HG03565 (cell line): Measurements from ENCODE around the gene GPBAR1.
"Not testable (repeated sequence)": the region's sequence is repeated elsewhere in the genome, so short reads cannot be mapped to it uniquely, and the experiment has no call there.

ENCODE experiments used
- ATAC-seq: cut with Tn5 transposase; IDR thresholded peaks from one replicate; pipeline ENCODE4 v1.9.1; 2021; ENCODE audit warnings: mild to moderate bottlenecking, moderate library complexity; ENCODE audit not compliant: unreplicated experiment

GPBAR1 gene

GRCh38 chr2:218266316-218266979 lies 5.6 kb downstream of the GPBAR1 start:
- no peak for ATAC-seq

- ATAC-seq = no peak
Measured at GRCh38 chr2:218267259-218267658, 6.4 kb downstream of the GPBAR1 start.

GRCh38 chr2:218269900-218270720 lies 9.3 kb downstream of the GPBAR1 start, which contains the start of the genes AAMP and PNKD:
AAMP (minus strand) TSS chr2:218270137; CDS start chr2:218270086, 51 bp downstream.
PNKD (plus strand) TSS chr2:218270519; CDS start chr2:218270536, 17 bp downstream.
- ATAC-seq = peak; percentile 87

GRCh38 chr2:218270721-218271486 lies 10.1 kb downstream of the GPBAR1 start:
- ATAC-seq = no peak

- ATAC-seq = no peak
Measured at GRCh38 chr2:218271487-218271797, 10.6 kb downstream of the GPBAR1 start.

- ATAC-seq = no peak
Measured at GRCh38 chr2:218271865-218272530, 11.2 kb downstream of the GPBAR1 start.

GRCh38 chr2:218272531-218273212 lies 11.9 kb downstream of the GPBAR1 start:
- ATAC-seq = peak; percentile 16

- ATAC-seq = not testable (repeated sequence)
Measured at GRCh38 chr2:218273214-218273907, 12.5 kb downstream of the GPBAR1 start.

- ATAC-seq = no peak
Measured at GRCh38 chr2:218273908-218274249, 13.1 kb downstream of the GPBAR1 start.

GRCh38 chr2:218274586-218274985 lies 13.8 kb downstream of the GPBAR1 start:
- ATAC-seq = no peak

GRCh38 chr2:218275371-218276072 lies 14.7 kb downstream of the GPBAR1 start:
- no peak for ATAC-seq

- no peak for ATAC-seq
Measured at GRCh38 chr2:218276986-218277755, 16.4 kb downstream of the GPBAR1 start.

GRCh38 chr2:218277921-218278320 lies 17.1 kb downstream of the GPBAR1 start:
- no peak for ATAC-seq

- ATAC-seq = no peak
Measured at GRCh38 chr2:218278531-218279360, 17.9 kb downstream of the GPBAR1 start.

- no peak for ATAC-seq
Measured at GRCh38 chr2:218280260-218280870, 19.6 kb downstream of the GPBAR1 start.

GRCh38 chr2:218281449-218281848 lies 20.6 kb downstream of the GPBAR1 start:
- ATAC-seq = no peak
